NB4 (cell line): ENCODE measurements around the gene AKR7A2.

Source experiments
- DNase-seq: peaks from one replicate; pipeline ENCODE4 v3.0.0; 2010; ENCODE audit warnings: low read depth
- H3K4me3 ChIP-seq: one replicate; pipeline ENCODE4 v1.5.1; 2011; ENCODE audit warnings: mild to moderate bottlenecking, low read depth, low read length, moderate library complexity
- CTCF ChIP-seq: IDR thresholded peaks from one replicate; pipeline ENCODE4 v1.5.1; 2012; ENCODE audit warnings: low read depth, low read length
- MAX ChIP-seq: IDR thresholded peaks from 2 replicates; pipeline ENCODE4 v1.6.1; 2011; ENCODE audit warnings: low read depth, low read length
- MYC ChIP-seq: IDR thresholded peaks from 2 replicates; pipeline ENCODE4 v1.6.1; 2011; ENCODE audit warnings: low read depth, low read length
- POLR2A ChIP-seq: IDR thresholded peaks from 2 replicates; pipeline ENCODE4 v1.6.1; 2011; ENCODE audit warnings: mild to moderate bottlenecking; ENCODE audit not compliant: insufficient read length; ENCODE audit errors: extremely low read depth

The AKR7A2 gene

GRCh38 chr1:19346026-19346425 is 34.1 kb upstream of the AKR7A2 start:
- no peak for DNase-seq
- TF ChIP-seq POLR2A (no peak), MAX (no peak), CTCF (no peak), MYC (no peak)
- H3K4me3 ChIP-seq = no peak overlapping the region

GRCh38 chr1:19345391-19345790 is 33.4 kb upstream of the AKR7A2 start:
- no peak for DNase-seq
- H3K4me3 ChIP-seq = no peak overlapping the region
- no peak for TF ChIP-seq POLR2A
- TF ChIP-seq CTCF = no peak
- no peak for TF ChIP-seq MAX
- TF ChIP-seq MYC = no peak

GRCh38 chr1:19344831-19345230 is 32.9 kb upstream of the AKR7A2 start:
- DNase-seq = no peak
- no peak overlapping the region for H3K4me3 ChIP-seq
- no peak for TF ChIP-seq MYC
- TF ChIP-seq MAX = no peak
- no peak for TF ChIP-seq POLR2A
- TF ChIP-seq CTCF = no peak

- no peak overlapping the region for H3K4me3 ChIP-seq
- DNase-seq = peak; percentile 37
- TF ChIP-seq CTCF (peak; percentile 73), MAX (peak; percentile 9; the same call in 1 of the 2 replicates), POLR2A (no peak), MYC (no peak)
Measured at GRCh38 chr1:19344372-19344810, 32.4 kb upstream of the AKR7A2 start.

GRCh38 chr1:19343617-19344350 is 31.8 kb upstream of the AKR7A2 start:
- TF ChIP-seq MAX (no peak), CTCF (no peak), POLR2A (no peak), MYC (no peak)
- DNase-seq = no peak
- no peak overlapping the region for H3K4me3 ChIP-seq
